Endothelial cell of umbilical vein (primary cell): ENCODE measurements around the gene FECH. TPM values are rescaled to one million over a fixed set of nuclear protein-coding genes. Genes with fewer than 3 reads are reported as not detected.

ENCODE experiments used
- BruUV-seq: library from RNA; stranded (reverse); fragments of 400-500 nt; replicated peaks from 2 replicates; lab custom pipeline; 2021; lab: Mats Ljungman, UMichigan
- CTCF ChIA-PET: fragments of 300-600, 350-600 bp; sonication (Branson Sonifier 250); formaldehyde crosslinking; loops from one replicate; lab custom pipeline; 2021; ENCODE audit warnings: antibody characterized with exemption, inconsistent platforms; lab: Charles Lee
- POLR2A ChIA-PET: fragments of 300-600, 350-600 bp; sonication (Branson Sonifier 250); formaldehyde crosslinking; loops from one replicate; lab custom pipeline; 2021; ENCODE audit warnings: antibody characterized with exemption, inconsistent platforms; lab: Charles Lee
- DNase-seq: peaks from one replicate; pipeline ENCODE4 v3.0.0-alpha.2; 2011; ENCODE audit warnings: low read depth, low spot score
- FAIRE-seq: peaks from 2 replicates; lab custom pipeline; 2011; peaks lifted over from hg19 to GRCh38; lab: Jason Lieb, UNC
- H2AFZ ChIP-seq: 2 replicates; pipeline ENCODE4 v1.6.0; 2012; ENCODE audit warnings: low read depth, low read length, control low read depth, inconsistent platforms
- H3K27ac ChIP-seq: 2 replicates; pipeline ENCODE4 v1.5.1; 2011; ENCODE audit warnings: low read depth, mild to moderate bottlenecking, control low read depth, low read length, moderate library complexity; ENCODE audit not compliant: insufficient read depth
- H3K27me3 ChIP-seq, 2 experiments: 2 replicates each; pipeline versions ENCODE4 v1.6.0 to v1.6.1; 2011; ENCODE audit warnings: low read length in 2 of 2, mixed read lengths in 1 of 2; ENCODE audit not compliant: control insufficient read depth in 2 of 2, insufficient read depth in 2 of 2
- H3K36me3 ChIP-seq, 2 experiments: 2 replicates in 1 of 2; 3 replicates in 1 of 2; pipeline ENCODE4 v1.5.1; 2011; ENCODE audit warnings: low read length in 2 of 2, mild to moderate bottlenecking in 1 of 2, moderate library complexity in 1 of 2; ENCODE audit not compliant: control insufficient read depth in 2 of 2, insufficient read depth in 2 of 2; ENCODE audit errors: extremely low read depth in 1 of 2
- H3K4me1 ChIP-seq: 3 replicates; pipeline ENCODE4 v1.5.1; 2011; ENCODE audit warnings: mild to moderate bottlenecking, low read length; ENCODE audit not compliant: control insufficient read depth, insufficient read depth; ENCODE audit errors: extremely low read depth
- H3K4me2 ChIP-seq: 2 replicates; pipeline ENCODE4 v1.6.1; 2011; ENCODE audit warnings: low read length, control low read depth, mixed read lengths; ENCODE audit not compliant: insufficient read depth
- H3K4me3 ChIP-seq, 3 experiments: fragments of 200-600 bp in 1 of 3; sonication (generic), shearing (Covaris generic) in 1 of 3; replicated peaks in 1 of 3; 2 replicates each; pipeline ENCODE4 v1.5.1; 2011 to 2016; ENCODE audit warnings: control low read depth in 3 of 3, low read length in 3 of 3, mild to moderate bottlenecking in 2 of 3, inconsistent platforms in 1 of 3, low read depth in 1 of 3, moderate library complexity in 1 of 3; ENCODE audit not compliant: insufficient read depth in 1 of 3
- H3K79me2 ChIP-seq: 2 replicates; pipeline ENCODE4 v1.6.0; 2012; ENCODE audit warnings: low read length, inconsistent platforms; ENCODE audit not compliant: control insufficient read depth, insufficient read depth
- H3K9ac ChIP-seq: replicated peaks from 2 replicates; pipeline ENCODE3; 2011; ENCODE audit warnings: low read length, control low read depth; ENCODE audit not compliant: insufficient read depth; ENCODE audit errors: extremely low read depth
- H3K9me1 ChIP-seq: replicated peaks from 3 replicates; pipeline ENCODE4 v1.6.0; 2011; ENCODE audit warnings: mild to moderate bottlenecking, low read length; ENCODE audit not compliant: control insufficient read depth, insufficient read depth; ENCODE audit errors: extremely low read depth
- H3K9me3 ChIP-seq: replicated peaks from 2 replicates; pipeline ENCODE4 v1.5.1; 2012; ENCODE audit warnings: low read length, inconsistent platforms; ENCODE audit not compliant: control insufficient read depth, insufficient read depth
- H4K20me1 ChIP-seq: replicated peaks from 2 replicates; pipeline ENCODE3; 2011; ENCODE audit warnings: mild to moderate bottlenecking, low read length; ENCODE audit not compliant: control insufficient read depth, insufficient read depth; ENCODE audit errors: extremely low read depth
- EZH2 ChIP-seq: IDR thresholded peaks from 2 replicates; pipeline ENCODE4 v1.6.1; 2012; ENCODE audit warnings: borderline replicate concordance, low read depth, mild to moderate bottlenecking, moderate library complexity, low read length, inconsistent platforms; ENCODE audit not compliant: severe bottlenecking
- FOS ChIP-seq: IDR thresholded peaks from 2 replicates; pipeline ENCODE4 v1.6.1; 2011; ENCODE audit warnings: mild to moderate bottlenecking, low read length, moderate library complexity, borderline replicate concordance; ENCODE audit not compliant: insufficient read depth
- GATA2 ChIP-seq: IDR thresholded peaks from 2 replicates; pipeline ENCODE4 v1.7.0; 2011; ENCODE audit warnings: low read depth, mild to moderate bottlenecking, moderate library complexity, mixed read lengths, low read length; ENCODE audit not compliant: insufficient read length, insufficient read depth
- JUN ChIP-seq: IDR thresholded peaks from 2 replicates; pipeline ENCODE4 v1.6.1; 2011; ENCODE audit warnings: borderline replicate concordance, low read depth; ENCODE audit not compliant: insufficient read length, insufficient read depth
- MAX ChIP-seq: IDR thresholded peaks from 2 replicates; pipeline ENCODE4 v1.6.1; 2011; ENCODE audit not compliant: insufficient read depth, insufficient read length
- MYC ChIP-seq: IDR thresholded peaks from one replicate; pipeline ENCODE4 v1.6.1; 2011; ENCODE audit warnings: mild to moderate bottlenecking, low read depth, low read length
- POLR2A ChIP-seq: IDR thresholded peaks from 2 replicates; pipeline ENCODE4 v1.6.1; 2012; ENCODE audit warnings: low read depth, mild to moderate bottlenecking, control low read depth, low read length
- POLR2AphosphoS5 ChIP-seq: IDR thresholded peaks from 2 replicates; pipeline ENCODE4 v1.6.1; 2012; ENCODE audit warnings: low read depth, mild to moderate bottlenecking, control low read depth, low read length, moderate library complexity; ENCODE audit not compliant: insufficient read depth
- dilution Hi-C: fragments of 300-500 bp; cut with MboI; formaldehyde crosslinking; loops from one replicate; pipeline ENCODE4 v1.15.0; 2019; ENCODE audit warnings: low sequenced_read_pairs; ENCODE audit not compliant: extremely low pct_ligation_motif_present
- intact Hi-C: fragments of 100-400 bp; cut with micrococcal nuclease; formaldehyde crosslinking; loops from one replicate; pipeline ENCODE4 v1.10.0; 2022
- polyA plus RNA-seq, 4 experiments: library from polyadenylated mRNA; depleted of rRNA in 3 of 4; stranded (reverse) in 3 of 4; unstranded in 1 of 4; fragments of >200 nt; gene quantifications; 2 replicates each; pipeline versions ENCODE4 v1.2.1 to v1.2.3, GENCODE V29; 2011 to 2012; ENCODE audit warnings: missing spikeins in 1 of 4
- total RNA-seq: library from RNA; stranded (reverse); gene quantifications from 2 replicates; pipeline ENCODE4 v1.2.3, GENCODE V29; 2021
- TF ChIP-seq, protein P1 (sequence below), 2 donors: IDR thresholded peaks; 1 replicate in 1 of 2; 2 replicates in 1 of 2; pipeline ENCODE4 v1.5.1; 2011; ENCODE audit warnings: low read length in 2 of 2, mild to moderate bottlenecking in 2 of 2, moderate library complexity in 2 of 2, control low read depth in 1 of 2, inconsistent platforms in 1 of 2, low read depth in 1 of 2; ENCODE audit not compliant: insufficient read depth in 1 of 2; ENCODE audit errors: extremely low read depth in 1 of 2

Gene FECH
- total and polyA plus RNA-seq, 2 donors (not counting 3 experiments of a cell fraction or from before 2014, with no cell fraction given): 25.3 to 27.9 TPM

GRCh38 chr18:57621246-57621604 lies 34.7 kb upstream of the FECH start:
- intact Hi-C loops: loop anchor here (2.0 kb wide), 1 partner anchor 502 kb away; no protein-coding TSS in a partner anchor
- no TSS peak for BruUV-seq
- DNase-seq: peak; percentile 31

More at GRCh38 chr18:57621246-57621604, 34.7 kb upstream of the FECH start:
- Histone ChIP-seq H3K4me2 (peak overlapping the region; percentile 96), H3K9me3 (no peaks in the 10 kb centered on the region), H3K79me2 (peaks cover 35% of the 10 kb centered on the region), H3K27ac (peak overlapping the region; percentile 62), H3K4me3 (peak overlapping the region; percentile 52 to 82 (median 67)), H3K4me1 (peaks cover 12% of the 10 kb centered on the region), H3K9ac (peak overlapping the region; percentile 87), H2AFZ (peak overlapping the region; percentile 53), H4K20me1 (no peaks in the 10 kb centered on the region), H3K36me3 (peaks cover 0 to 2% of the 10 kb centered on the region in 2 experiments), H3K9me1 (no peaks in the 10 kb centered on the region), H3K27me3 (no peaks in the 10 kb centered on the region)
- dilution Hi-C loops: no loop called here
- no peak for TF ChIP-seq GATA2
- TF ChIP-seq MAX: no peak
- no peak for TF ChIP-seq FOS
- no peak for TF ChIP-seq EZH2
- TF ChIP-seq JUN: no peak
- TF ChIP-seq, protein P1, sequence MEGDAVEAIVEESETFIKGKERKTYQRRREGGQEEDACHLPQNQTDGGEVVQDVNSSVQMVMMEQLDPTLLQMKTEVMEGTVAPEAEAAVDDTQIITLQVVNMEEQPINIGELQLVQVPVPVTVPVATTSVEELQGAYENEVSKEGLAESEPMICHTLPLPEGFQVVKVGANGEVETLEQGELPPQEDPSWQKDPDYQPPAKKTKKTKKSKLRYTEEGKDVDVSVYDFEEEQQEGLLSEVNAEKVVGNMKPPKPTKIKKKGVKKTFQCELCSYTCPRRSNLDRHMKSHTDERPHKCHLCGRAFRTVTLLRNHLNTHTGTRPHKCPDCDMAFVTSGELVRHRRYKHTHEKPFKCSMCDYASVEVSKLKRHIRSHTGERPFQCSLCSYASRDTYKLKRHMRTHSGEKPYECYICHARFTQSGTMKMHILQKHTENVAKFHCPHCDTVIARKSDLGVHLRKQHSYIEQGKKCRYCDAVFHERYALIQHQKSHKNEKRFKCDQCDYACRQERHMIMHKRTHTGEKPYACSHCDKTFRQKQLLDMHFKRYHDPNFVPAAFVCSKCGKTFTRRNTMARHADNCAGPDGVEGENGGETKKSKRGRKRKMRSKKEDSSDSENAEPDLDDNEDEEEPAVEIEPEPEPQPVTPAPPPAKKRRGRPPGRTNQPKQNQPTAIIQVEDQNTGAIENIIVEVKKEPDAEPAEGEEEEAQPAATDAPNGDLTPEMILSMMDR (IDR thresholded peaks at IDR 0.05; ENCODE audit: extremely low read depth in 1 of 2, insufficient read depth in 1 of 2, low read depth in 1 of 2, low read length in 2 of 2): no peak
- no peak for TF ChIP-seq POLR2AphosphoS5
- no peak for TF ChIP-seq MYC
- no peak for TF ChIP-seq POLR2A
- POLR2A ChIA-PET: interaction anchor here (0.5 kb wide), 1 partner anchor 235 kb away, joined by 3 read pairs; no protein-coding TSS in a partner anchor
- no peak for FAIRE-seq
- CTCF ChIA-PET: interaction anchor here (1.4 to 4.5 kb wide), 3 partner anchors 9 to 500 kb away, joined by 3 to 21 read pairs (median 8); no protein-coding TSS in a partner anchor
